Pancreas (tissue), 10 donors: ENCODE measurements around the gene PTPN6. TPM values are rescaled to one million over a fixed set of nuclear protein-coding genes. Genes with fewer than 3 reads are reported as not detected.
A peak's percentile ranks its signal among the peaks of the same experiment; 100 is the strongest.

Experiments
- ATAC-seq, 4 donors: fragments of 200-7000 bp; cut with Tn5 transposase; one replicate each; pipeline versions ENCODE4 v1.8.0 to v1.9.1; 2020; ENCODE audit warnings: mild to moderate bottlenecking in 4 of 4, moderate library complexity in 4 of 4
- DNase-seq, 6 donors: peaks; one replicate each; pipeline ENCODE4 v3.0.0-alpha.2; 2020
- FAIRE-seq: peaks from 2 replicates; lab custom pipeline; 2012; peaks lifted over from hg19 to GRCh38; lab: Jason Lieb, UNC
- H3K27ac ChIP-seq, 4 donors: fragments of 200-600 bp; sonication (generic); 1 replicate in 3 of 4; 2 replicates in 1 of 4; pipeline versions ENCODE4 v1.5.0 to v1.8.0; 2020
- H3K27me3 ChIP-seq, 4 donors: fragments of 200-600 bp; one replicate each; pipeline ENCODE4 v1.8.0; 2021
- H3K36me3 ChIP-seq, 3 donors: fragments of 200-600 bp; sonication (generic) in 1 of 3; one replicate each; pipeline versions ENCODE4 v1.5.0 to v1.8.0; 2020 to 2021
- H3K4me1 ChIP-seq, 3 donors: fragments of 200-600 bp; one replicate each; pipeline ENCODE4 v1.8.0; 2021
- H3K4me3 ChIP-seq, 4 donors: fragments of 200-600 bp; sonication (generic) in 2 of 4; one replicate each; pipeline versions ENCODE4 v1.5.0 to v1.8.0; 2020 to 2021
- H3K9me3 ChIP-seq, 4 donors: fragments of 200-600 bp; one replicate each; pipeline ENCODE4 v1.8.0; 2021
- CTCF ChIP-seq, 4 donors: fragments of 200-600 bp; sonication (generic) in 3 of 4; IDR thresholded peaks; one replicate each; pipeline versions ENCODE4 v1.5.0 to v1.8.0; 2021; ENCODE audit warnings: antibody characterized with exemption in 4 of 4
- WGBS, 2 donors: extraction: QIAGEN DNeasy Blood & Tissue Kit; methylation state at CpG; one replicate each; pipeline ENCODE4 v1.1.7; 2013; 5-methylcytosine and 5-hydroxymethylcytosine counted together
- intact Hi-C, 3 donors: fragments of 100-400 bp; cut with DNase I; formaldehyde crosslinking; loops; one replicate each; pipeline versions ENCODE4 v1.11.1 to v1.14.2; 2022
- polyA plus RNA-seq, 2 donors: library from polyadenylated mRNA; stranded (reverse); fragments of 200-250 nt; gene quantifications; one replicate each; pipeline ENCODE4 v1.2.3, GENCODE V29; 2013
- total RNA-seq, 6 donors: library from RNA; stranded (reverse); fragmentation: NEBNext Ultra II Directional in 4 of 6; extraction: Animal tissue kit (Norgen Biotek cat#: 25700) in 4 of 6; gene quantifications; one replicate each; pipeline versions ENCODE4 v1.2.1 to v1.2.4, GENCODE V29; 2021 to 2023
- donor health status: healthy with polysubstance abuse.
- donor health status: DM: no; HTN: no; CAD: no; lungs with moderate emphysema.
- donor health status: DM: no; HTN: no; CAD: no.
- donor health status: control.
- donor health status: control.
- donor health status: Bipolar disorder and iron deficiency.
- donor health status: DM: yes; HTN: yes; CAD: no.
- donor health status: DM: no; HTN: no; CAD: no.
- donor health status: DM: no; HTN: no; CAD: no.
- donor health status: DM: yes; HTN: yes; CAD: no.

The PTPN6 gene
- total and polyA plus RNA-seq, 8 donors: 13.3 to 53.1 (median 20.3) TPM

- Histone ChIP-seq H3K4me1 (peaks cover 13 to 23% (median 16%) of the 10 kb centered on the region in 3 donors), H3K36me3 (no peaks in the 10 kb centered on the region), H3K4me3 (no peak overlapping the region), H3K27me3 (no peaks in the 10 kb centered on the region), H3K27ac (no peak overlapping the region), H3K9me3 (no peaks in the 10 kb centered on the region)
- FAIRE-seq (no peak), ATAC-seq (no peak), DNase-seq (peak in 3 of 6 donors; percentile 14 to 35 (median 20))
- intact Hi-C loops: loop anchor here in 1 of 3 donors (10.0 kb wide), 1 partner anchor 157 kb away; the partner anchor contains the start of gene C1RL
- WGBS, 2 donors: 80 to 87% methylated on average over 8 of the region's 8 CpGs
- no peak for TF ChIP-seq CTCF (IDR thresholded peaks at IDR 0.05)
These were observed 3.5 kb upstream of the PTPN6 start for GRCh38 chr12:6947615-6948014.

GRCh38 chr12:6948873-6949594, 2.1 kb upstream of the PTPN6 start:
- TF ChIP-seq CTCF (IDR thresholded peaks at IDR 0.05): no peak
- FAIRE-seq (no peak), DNase-seq (peak in 2 of 6 donors; percentile 19 to 52), ATAC-seq (no peak)
- Histone ChIP-seq H3K9me3 (no peaks in the 10 kb centered on the region), H3K4me3 (no peak overlapping the region), H3K27ac (peak overlapping the region in 2 of 4 donors; percentile 40 to 44), H3K27me3 (no peaks in the 10 kb centered on the region), H3K4me1 (peaks cover 10 to 17% (median 13%) of the 10 kb centered on the region in 3 donors), H3K36me3 (no peaks in the 10 kb centered on the region)
- intact Hi-C loops: loop anchor here in 1 of 3 donors (10.0 kb wide), 1 partner anchor 156 kb away; the partner anchor contains the start of gene C1RL
- WGBS, 2 donors: 77 to 80% methylated on average over 15 of the region's 15 CpGs

GRCh38 chr12:6950401-6950801, 755 bp upstream of the PTPN6 start:
- Histone ChIP-seq H3K9me3 (no peaks in the 10 kb centered on the region), H3K27ac (no peak overlapping the region), H3K27me3 (no peaks in the 10 kb centered on the region), H3K4me1 (peaks cover 6 to 10% (median 7%) of the 10 kb centered on the region in 3 donors), H3K36me3 (no peaks in the 10 kb centered on the region), H3K4me3 (no peak overlapping the region)
- peak in 3 of 6 donors; percentile 11 to 20 (median 17) for DNase-seq
- ATAC-seq: no peak
- WGBS, 2 donors: 95 to 96% methylated on average over 1 of the region's 1 CpG
- intact Hi-C loops: no loop called here
- no peak for TF ChIP-seq CTCF (IDR thresholded peaks at IDR 0.05)
- no peak for FAIRE-seq

GRCh38 chr12:6951551-6952120, 480 bp downstream of the PTPN6 start:
- TF ChIP-seq CTCF (IDR thresholded peaks at IDR 0.05): no peak
- Histone ChIP-seq H3K27ac (peak overlapping the region in 2 of 4 donors; percentile 17 to 53), H3K27me3 (no peaks in the 10 kb centered on the region), H3K36me3 (no peaks in the 10 kb centered on the region), H3K9me3 (no peaks in the 10 kb centered on the region), H3K4me3 (peak overlapping the region in 1 of 4 donors; percentile 38), H3K4me1 (peaks cover 0 to 3% (median 0%) of the 10 kb centered on the region in 3 donors)
- DNase-seq (peak in 4 of 6 donors; percentile 18 to 73 (median 38)), ATAC-seq (no peak), FAIRE-seq (no peak)
- 85 to 86% methylated on average over 20 of the region's 20 CpGs for WGBS, 2 donors
- intact Hi-C loops: no loop called here
